Mesendoderm (in vitro differentiated cells): ENCODE measurements around the gene ZFP1.
A peak's percentile ranks its signal among the peaks of the same experiment; 100 is the strongest.

Experiments
- DNase-seq: peaks from one replicate; pipeline ENCODE4 v3.0.0; 2013
- H2AK5ac ChIP-seq: 2 replicates; pipeline ENCODE4 v1.6.1; 2013; ENCODE audit warnings: low read length, inconsistent platforms
- H2BK120ac ChIP-seq: 2 replicates; pipeline ENCODE4 v1.6.1; 2013; ENCODE audit warnings: low read depth, mild to moderate bottlenecking, low read length, moderate library complexity, mixed read lengths
- H2BK15ac ChIP-seq: replicated peaks from 2 replicates; pipeline ENCODE4 v1.6.1; 2013; ENCODE audit warnings: low read depth, mild to moderate bottlenecking, moderate library complexity
- H2BK5ac ChIP-seq: 2 replicates; pipeline ENCODE4 v1.6.1; 2013; ENCODE audit warnings: low read length, inconsistent platforms
- H3K18ac ChIP-seq: 2 replicates; pipeline ENCODE4 v1.6.1; 2013; ENCODE audit warnings: mild to moderate bottlenecking, low read length, mixed read lengths
- H3K23ac ChIP-seq: one replicate; pipeline ENCODE4 v1.6.1; 2013; ENCODE audit warnings: low read length
- H3K27ac ChIP-seq: 2 replicates; pipeline ENCODE4 v1.5.1; 2013; ENCODE audit warnings: low read depth, mild to moderate bottlenecking, inconsistent platforms, low read length, moderate library complexity
- H3K27me3 ChIP-seq: 2 replicates; pipeline ENCODE4 v1.6.1; 2013; ENCODE audit warnings: low read length, control low read depth, mild to moderate bottlenecking, inconsistent platforms; ENCODE audit not compliant: insufficient read depth, poor library complexity
- H3K36me3 ChIP-seq: 2 replicates; pipeline ENCODE4 v1.6.1; 2013; ENCODE audit warnings: low read length, inconsistent platforms; ENCODE audit not compliant: control insufficient read depth, insufficient read depth
- H3K4ac ChIP-seq: one replicate; pipeline ENCODE4 v1.6.1; 2013; ENCODE audit warnings: low read depth, mild to moderate bottlenecking, low read length, moderate library complexity
- H3K4me1 ChIP-seq: 2 replicates; pipeline ENCODE4 v1.6.1; 2013; ENCODE audit warnings: low read depth, low read length, inconsistent platforms; ENCODE audit not compliant: control insufficient read depth
- H3K4me2 ChIP-seq: 2 replicates; pipeline ENCODE4 v1.6.1; 2013; ENCODE audit warnings: low read length
- H3K4me3 ChIP-seq: 2 replicates; pipeline ENCODE4 v1.5.1; 2013; ENCODE audit warnings: mild to moderate bottlenecking, low read length
- H3K56ac ChIP-seq: one replicate; pipeline ENCODE4 v1.6.1; 2013; ENCODE audit warnings: low read length
- H3K79me1 ChIP-seq: 2 replicates; pipeline ENCODE4 v1.6.1; 2013; ENCODE audit warnings: low read length, inconsistent platforms
- H3K79me2 ChIP-seq: 2 replicates; pipeline ENCODE4 v1.6.1; 2013; ENCODE audit warnings: mild to moderate bottlenecking, low read length; ENCODE audit not compliant: control insufficient read depth, insufficient read depth
- H3K9ac ChIP-seq: 2 replicates; pipeline ENCODE4 v1.6.1; 2013; ENCODE audit warnings: low read length, inconsistent platforms
- H4K5ac ChIP-seq: one replicate; pipeline ENCODE4 v1.6.1; 2013; ENCODE audit warnings: low read length
- H4K8ac ChIP-seq: one replicate; pipeline ENCODE4 v1.6.1; 2013; ENCODE audit warnings: low read depth, mild to moderate bottlenecking, control low read depth, low read length, moderate library complexity
- whole genome bisulfite sequencing: extraction: QIAGEN DNeasy Blood & Tissue Kit; methylation state at CpG from one replicate; pipeline ENCODE4 v1.1.7; 2013; ENCODE audit warnings: low lambda C conversion rate, missing lambda C conversion rate; ENCODE audit not compliant: insufficient coverage; ENCODE audit errors: extremely low coverage; 5-methylcytosine and 5-hydroxymethylcytosine counted together

The ZFP1 gene

DNA sequence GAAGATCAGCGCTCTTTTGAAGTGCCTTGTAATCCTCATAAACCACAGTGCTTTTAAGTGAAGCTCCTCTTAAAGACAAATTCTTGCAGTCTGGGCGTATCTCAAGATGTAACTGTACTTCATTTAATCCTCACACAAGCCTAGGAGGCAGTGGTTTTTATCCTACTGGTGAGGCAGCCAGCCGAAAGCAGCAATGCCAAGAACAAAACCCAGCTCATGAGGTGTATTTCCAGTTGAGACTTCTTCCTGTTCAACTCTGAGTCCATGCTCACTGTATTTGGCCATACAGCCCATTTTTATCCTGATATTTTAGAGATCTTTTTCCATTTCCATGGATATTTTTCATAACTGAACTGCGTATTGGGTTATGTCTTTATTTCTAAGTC lies 44.9 kb downstream of the ZFP1 start:
- H4K5ac ChIP-seq = no peak overlapping the region
- H3K56ac ChIP-seq = no peak overlapping the region
- H3K4ac ChIP-seq = no peak overlapping the region
- no peak overlapping the region for H3K23ac ChIP-seq
- H3K4me1 ChIP-seq = peaks cover 4% of the 10 kb centered on the region
- H3K79me1 ChIP-seq = no peaks in the 10 kb centered on the region
- no CpG with 5 or more reads among the region's 4 CpGs for WGBS
- H3K18ac ChIP-seq = no peak overlapping the region
- no peak overlapping the region for H3K4me3 ChIP-seq
- no peak overlapping the region for H2BK15ac ChIP-seq
- H2BK120ac ChIP-seq = no peak overlapping the region
- no peak overlapping the region for H3K4me2 ChIP-seq
- no peak overlapping the region for H3K9ac ChIP-seq
- H2BK5ac ChIP-seq = no peak overlapping the region
- no peak overlapping the region for H2AK5ac ChIP-seq
- H3K27me3 ChIP-seq = no peaks in the 10 kb centered on the region
- no peaks in the 10 kb centered on the region for H3K36me3 ChIP-seq
- H3K79me2 ChIP-seq = no peaks in the 10 kb centered on the region
- no peak overlapping the region for H4K8ac ChIP-seq
- no peak overlapping the region for H3K27ac ChIP-seq
- DNase-seq = no peak

DNA sequence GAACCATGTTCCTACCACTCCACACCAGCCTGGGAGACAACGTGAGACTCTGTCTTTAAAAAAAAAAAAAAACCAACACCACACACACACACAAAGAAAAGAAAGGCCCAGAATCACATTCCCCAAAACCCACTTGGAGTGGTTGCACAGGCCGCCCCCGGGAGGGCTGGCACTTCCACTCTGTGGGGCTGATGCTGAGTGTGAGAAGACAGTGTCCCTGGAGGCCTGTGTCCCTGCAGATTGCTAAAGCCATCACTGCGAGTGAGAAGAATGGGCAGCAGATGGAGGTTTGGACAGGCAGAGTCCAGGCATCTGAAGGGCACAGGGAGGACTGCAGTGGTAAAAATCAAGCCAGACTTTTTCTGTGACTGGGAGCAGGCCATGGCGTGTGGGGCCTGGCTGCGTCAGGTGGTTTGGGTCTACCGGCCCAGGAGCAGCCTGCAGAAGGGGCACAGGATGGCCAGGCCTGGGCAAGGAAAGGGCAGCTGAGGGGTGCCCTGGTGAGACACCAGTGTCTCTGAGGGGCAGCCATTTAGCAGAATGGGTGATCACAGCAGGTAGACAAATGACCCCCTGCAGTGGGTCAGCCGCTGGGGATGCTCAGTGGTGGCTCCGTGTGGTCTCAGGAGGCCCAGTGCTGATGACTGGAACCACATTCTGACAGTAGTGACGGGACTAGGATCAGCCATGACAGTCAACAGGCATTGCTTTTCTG lies 45.6 kb downstream of the ZFP1 start:
- Histone ChIP-seq H3K27me3 (no peaks in the 10 kb centered on the region), H4K5ac (no peak overlapping the region), H3K9ac (no peak overlapping the region), H3K27ac (no peak overlapping the region), H3K36me3 (no peaks in the 10 kb centered on the region), H3K4me1 (peaks cover 4% of the 10 kb centered on the region), H3K4me3 (no peak overlapping the region), H3K4ac (no peak overlapping the region), H3K18ac (no peak overlapping the region), H2BK15ac (no peak overlapping the region), H3K4me2 (no peak overlapping the region), H3K79me1 (no peaks in the 10 kb centered on the region), H2AK5ac (no peak overlapping the region), H3K56ac (no peak overlapping the region), H3K79me2 (no peaks in the 10 kb centered on the region), H2BK5ac (no peak overlapping the region), H3K23ac (no peak overlapping the region), H4K8ac (no peak overlapping the region), H2BK120ac (no peak overlapping the region)
- no CpG with 5 or more reads among the region's 10 CpGs for WGBS
- no peak for DNase-seq

DNA sequence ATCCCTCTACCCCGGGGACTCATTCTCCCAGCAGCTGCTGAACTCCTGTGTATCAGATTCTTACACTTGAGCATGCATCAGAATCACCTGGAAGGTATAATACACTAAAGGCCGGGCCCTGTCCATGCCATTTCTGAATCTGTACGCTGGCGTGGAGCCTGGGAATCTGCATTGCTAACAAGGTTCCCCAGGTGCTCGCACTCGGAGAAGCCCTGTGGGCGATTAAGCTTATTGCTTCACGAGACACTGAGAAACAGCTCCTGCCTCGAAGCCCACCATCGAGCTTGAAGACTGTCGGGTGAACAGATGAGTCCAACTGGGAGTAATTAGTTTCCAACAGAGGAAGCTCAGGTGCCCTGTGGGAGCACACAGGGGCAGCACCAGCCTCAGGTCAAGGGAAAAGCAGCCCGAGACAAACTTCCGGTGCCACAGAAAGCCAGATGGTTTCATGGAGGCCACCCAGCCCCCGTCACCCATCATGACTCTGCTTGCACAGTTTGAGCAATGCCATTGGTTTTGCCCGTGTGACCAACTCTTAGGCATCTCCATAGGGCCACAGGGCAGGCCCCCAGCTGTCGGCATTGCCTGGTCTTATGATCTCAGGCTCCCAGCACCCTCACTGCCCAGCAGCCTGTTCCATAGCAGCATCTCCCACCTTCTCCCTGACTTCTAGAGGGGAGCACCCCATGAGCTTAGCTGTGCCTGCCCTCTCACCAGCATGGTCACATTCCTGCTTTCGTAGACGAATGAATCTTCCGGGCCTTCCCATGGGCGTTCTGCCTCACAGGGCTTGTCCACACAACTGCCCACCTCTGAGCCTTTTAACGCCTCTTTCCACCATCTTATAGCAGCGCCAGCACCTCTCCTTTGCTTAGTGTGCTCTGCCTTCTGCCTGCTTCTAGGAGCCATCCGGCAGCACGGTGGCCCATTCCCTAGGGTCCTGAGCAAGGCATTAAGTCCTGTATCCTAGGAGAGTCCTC lies 47.8 kb downstream of the ZFP1 start:
- Histone ChIP-seq H3K79me2 (no peaks in the 10 kb centered on the region), H3K9ac (no peak overlapping the region)

DNA sequence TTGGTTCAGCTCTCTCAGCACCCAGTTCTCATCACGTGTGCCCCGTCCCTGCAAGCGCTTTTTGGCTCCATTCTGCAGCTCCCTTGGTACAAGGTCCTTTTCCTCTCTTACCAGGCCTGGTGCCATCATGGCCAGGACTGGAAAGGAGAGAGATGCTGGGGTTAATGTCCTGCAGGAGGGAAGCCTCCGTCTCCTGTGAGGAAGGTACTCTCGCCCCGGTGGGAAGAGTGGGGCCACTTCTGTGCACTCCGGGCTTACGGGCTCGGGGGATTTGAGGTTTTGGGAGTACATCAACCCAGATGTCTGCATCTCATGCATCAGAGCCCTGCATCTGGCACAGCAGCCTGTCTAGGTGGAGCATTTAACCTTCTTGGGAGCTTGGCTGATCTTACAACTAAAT lies 48.5 kb downstream of the ZFP1 start:
- H3K4me2 ChIP-seq = no peak overlapping the region
- H3K56ac ChIP-seq = no peak overlapping the region
- no peak overlapping the region for H3K23ac ChIP-seq
- DNase-seq = no peak
- peaks cover 4% of the 10 kb centered on the region for H3K4me1 ChIP-seq
- H3K4ac ChIP-seq = no peak overlapping the region
- no peaks in the 10 kb centered on the region for H3K36me3 ChIP-seq
- no peaks in the 10 kb centered on the region for H3K27me3 ChIP-seq
- no peak overlapping the region for H3K18ac ChIP-seq
- no peaks in the 10 kb centered on the region for H3K79me1 ChIP-seq
- no peak overlapping the region for H2BK120ac ChIP-seq
- no peak overlapping the region for H3K9ac ChIP-seq
- H2BK15ac ChIP-seq = no peak overlapping the region
- H2AK5ac ChIP-seq = no peak overlapping the region
- H4K8ac ChIP-seq = no peak overlapping the region
- no peaks in the 10 kb centered on the region for H3K79me2 ChIP-seq
- H4K5ac ChIP-seq = no peak overlapping the region
- no peak overlapping the region for H2BK5ac ChIP-seq
- no peak overlapping the region for H3K27ac ChIP-seq
- no CpG with 5 or more reads among the region's 9 CpGs for WGBS
- no peak overlapping the region for H3K4me3 ChIP-seq

More for the DNA sequence above, 47.8 kb downstream of the ZFP1 start:
- Histone ChIP-seq H3K27me3 (no peaks in the 10 kb centered on the region), H3K18ac (no peak overlapping the region), H3K36me3 (no peaks in the 10 kb centered on the region), H4K8ac (no peak overlapping the region), H2BK5ac (no peak overlapping the region), H2BK15ac (no peak overlapping the region), H3K4me2 (no peak overlapping the region), H3K4me3 (no peak overlapping the region), H2AK5ac (no peak overlapping the region), H2BK120ac (no peak overlapping the region), H3K4me1 (peaks cover 4% of the 10 kb centered on the region), H3K79me1 (no peaks in the 10 kb centered on the region), H4K5ac (no peak overlapping the region), H3K27ac (no peak overlapping the region), H3K23ac (no peak overlapping the region), H3K56ac (no peak overlapping the region), H3K4ac (no peak overlapping the region)
- DNase-seq = no peak
- no CpG with 5 or more reads among the region's 24 CpGs for WGBS

DNA sequence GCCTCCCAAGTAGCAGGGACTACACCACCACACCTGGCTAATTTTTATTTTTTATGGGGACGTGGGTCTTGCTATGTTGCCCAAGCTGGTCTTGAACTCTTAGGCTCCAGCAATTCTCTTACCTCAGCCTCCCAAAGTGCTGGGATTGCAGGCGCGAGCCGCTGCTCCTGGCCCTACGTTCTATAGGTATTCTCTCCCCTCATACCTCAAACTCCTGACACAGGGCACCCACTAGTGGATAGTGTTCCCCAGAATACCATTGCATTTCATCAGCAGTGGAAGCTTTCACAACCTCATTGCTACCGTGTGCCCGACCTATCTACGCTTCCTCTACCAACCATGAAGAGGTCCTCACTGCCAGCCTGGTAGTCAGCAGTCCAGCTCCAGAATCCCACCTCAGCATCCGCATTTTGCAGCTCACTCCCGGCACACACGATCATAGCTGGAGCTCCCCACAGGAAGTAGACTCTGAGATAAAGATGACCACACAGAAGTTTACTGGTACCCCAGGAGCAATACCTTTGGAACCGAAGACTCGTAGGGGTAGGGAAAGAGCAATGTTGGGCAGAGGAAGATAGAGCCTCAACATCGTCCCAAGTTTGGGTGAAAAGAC lies 49.3 kb downstream of the ZFP1 start:
- no peaks in the 10 kb centered on the region for H3K36me3 ChIP-seq

More for the DNA sequence above, 49.3 kb downstream of the ZFP1 start:
- Histone ChIP-seq H2BK15ac (no peak overlapping the region), H2BK5ac (no peak overlapping the region), H3K56ac (peak overlapping the region; percentile 31), H2BK120ac (no peak overlapping the region), H3K4me1 (peaks cover 4% of the 10 kb centered on the region), H3K4me3 (no peak overlapping the region), H3K4ac (no peak overlapping the region), H3K27me3 (no peaks in the 10 kb centered on the region), H3K23ac (peak overlapping the region; percentile 4), H3K18ac (no peak overlapping the region), H3K79me2 (no peaks in the 10 kb centered on the region), H3K9ac (no peak overlapping the region), H2AK5ac (no peak overlapping the region), H4K5ac (no peak overlapping the region), H3K27ac (no peak overlapping the region), H3K79me1 (no peaks in the 10 kb centered on the region), H3K4me2 (no peak overlapping the region), H4K8ac (no peak overlapping the region)
- WGBS = no CpG with 5 or more reads among the region's 14 CpGs
- DNase-seq = peak; percentile 40
